ENCODE data around the gene MRS2. TPM values are rescaled to one million over a fixed set of nuclear protein-coding genes. Genes with fewer than 3 reads are reported as not detected.

The MRS2 gene
- polyA plus RNA-seq, 1 donor from 2014 or later, result 47.9 TPM

GRCh38 chr6:24394780-24395437 lies 7.8 kb upstream of the MRS2 start:
- TF ChIP-seq TAF1 (IDR thresholded peaks at IDR 0.05; ENCODE audit: low read depth) (no peak), RAD21 (conservative IDR thresholded peaks at IDR 0.05) (no peak), SMC3 (conservative IDR thresholded peaks at IDR 0.05; ENCODE audit: poor library complexity) (no peak), REST (IDR thresholded peaks at IDR 0.05; ENCODE audit: borderline replicate concordance) (no peak), EZH2 (IDR thresholded peaks at IDR 0.05; ENCODE audit: borderline replicate concordance, insufficient read depth, low read length, poor library complexity, severe bottlenecking) (no peak), POLR2AphosphoS5 (IDR thresholded peaks at IDR 0.05) (no peak), MXI1 (conservative IDR thresholded peaks at IDR 0.05; ENCODE audit: poor library complexity, severe bottlenecking) (no peak), EP300 (conservative IDR thresholded peaks at IDR 0.05; ENCODE audit: poor library complexity, severe bottlenecking) (no peak)
- TF ChIP-seq, protein P1, sequence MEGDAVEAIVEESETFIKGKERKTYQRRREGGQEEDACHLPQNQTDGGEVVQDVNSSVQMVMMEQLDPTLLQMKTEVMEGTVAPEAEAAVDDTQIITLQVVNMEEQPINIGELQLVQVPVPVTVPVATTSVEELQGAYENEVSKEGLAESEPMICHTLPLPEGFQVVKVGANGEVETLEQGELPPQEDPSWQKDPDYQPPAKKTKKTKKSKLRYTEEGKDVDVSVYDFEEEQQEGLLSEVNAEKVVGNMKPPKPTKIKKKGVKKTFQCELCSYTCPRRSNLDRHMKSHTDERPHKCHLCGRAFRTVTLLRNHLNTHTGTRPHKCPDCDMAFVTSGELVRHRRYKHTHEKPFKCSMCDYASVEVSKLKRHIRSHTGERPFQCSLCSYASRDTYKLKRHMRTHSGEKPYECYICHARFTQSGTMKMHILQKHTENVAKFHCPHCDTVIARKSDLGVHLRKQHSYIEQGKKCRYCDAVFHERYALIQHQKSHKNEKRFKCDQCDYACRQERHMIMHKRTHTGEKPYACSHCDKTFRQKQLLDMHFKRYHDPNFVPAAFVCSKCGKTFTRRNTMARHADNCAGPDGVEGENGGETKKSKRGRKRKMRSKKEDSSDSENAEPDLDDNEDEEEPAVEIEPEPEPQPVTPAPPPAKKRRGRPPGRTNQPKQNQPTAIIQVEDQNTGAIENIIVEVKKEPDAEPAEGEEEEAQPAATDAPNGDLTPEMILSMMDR (IDR thresholded peaks at IDR 0.05; ENCODE audit: poor library complexity, severe bottlenecking), result no peak
- no peak overlapping the region for H2AFZ ChIP-seq (ENCODE audit: low read depth, low read length)
- no peak overlapping the region for H3K4me2 ChIP-seq (ENCODE audit: low read length)

DNA sequence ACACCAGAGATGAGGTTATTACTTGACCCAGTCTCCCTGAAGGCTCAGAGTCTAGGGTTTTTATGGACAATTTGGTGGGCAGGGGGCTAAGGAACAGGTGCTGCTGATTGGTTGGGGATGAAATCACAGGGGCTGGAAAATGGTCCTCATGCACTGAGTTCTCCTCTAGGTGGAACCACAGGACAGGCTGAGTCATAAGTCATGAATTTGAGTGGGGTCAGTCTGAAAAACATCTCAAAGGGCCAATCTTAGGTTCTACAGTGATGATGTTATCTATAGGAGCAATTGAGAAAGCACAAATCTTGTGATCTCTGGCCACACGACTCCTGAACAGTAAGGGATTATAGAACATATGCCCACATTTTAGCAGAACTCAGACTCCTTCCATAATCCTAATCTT lies 5.9 kb upstream of the MRS2 start:
- H3K27ac ChIP-seq (ENCODE audit: low read length), result no peak overlapping the region

More at GRCh38 chr6:24394780-24395437, 7.8 kb upstream of the MRS2 start:
- H3K4me3 ChIP-seq (ENCODE audit: low read length), result no peak overlapping the region
- no peaks in the 10 kb centered on the region for H3K9me3 ChIP-seq (ENCODE audit: low read length)
- H3K9me2 ChIP-seq (ENCODE audit: insufficient read depth, low read length), result no peaks in the 10 kb centered on the region
- H4K20me1 ChIP-seq (ENCODE audit: insufficient read depth), result no peaks in the 10 kb centered on the region
- H3K9ac ChIP-seq (ENCODE audit: low read length), result no peak overlapping the region
- no peaks in the 10 kb centered on the region for H3K79me2 ChIP-seq (replicated peaks; ENCODE audit: insufficient read depth, low read length)
- H3K27ac ChIP-seq (ENCODE audit: low read length), result no peak overlapping the region
- no peaks in the 10 kb centered on the region for H3F3A ChIP-seq (ENCODE audit: insufficient read depth, low read length, poor library complexity, severe bottlenecking)
- no peaks in the 10 kb centered on the region for H3K36me3 ChIP-seq (ENCODE audit: insufficient read depth, low read length)
- no peaks in the 10 kb centered on the region for H3K27me3 ChIP-seq (ENCODE audit: insufficient read depth, low read depth, low read length)

More for the DNA sequence above, 5.9 kb upstream of the MRS2 start:
- no peak for TF ChIP-seq POLR2AphosphoS5 (IDR thresholded peaks at IDR 0.05)
- TF ChIP-seq, protein P1 (IDR thresholded peaks at IDR 0.05; ENCODE audit: poor library complexity, severe bottlenecking), result no peak
- TF ChIP-seq RAD21 (conservative IDR thresholded peaks at IDR 0.05), result no peak
- no peak for TF ChIP-seq EZH2 (IDR thresholded peaks at IDR 0.05; ENCODE audit: borderline replicate concordance, insufficient read depth, low read length, poor library complexity, severe bottlenecking)
- TF ChIP-seq EP300 (conservative IDR thresholded peaks at IDR 0.05; ENCODE audit: poor library complexity, severe bottlenecking), result no peak
- TF ChIP-seq REST (IDR thresholded peaks at IDR 0.05; ENCODE audit: borderline replicate concordance), result no peak
- TF ChIP-seq TAF1 (IDR thresholded peaks at IDR 0.05; ENCODE audit: low read depth), result no peak
- TF ChIP-seq MXI1 (conservative IDR thresholded peaks at IDR 0.05; ENCODE audit: poor library complexity, severe bottlenecking), result no peak
- TF ChIP-seq SMC3 (conservative IDR thresholded peaks at IDR 0.05; ENCODE audit: poor library complexity), result no peak
- Histone ChIP-seq H2AFZ (ENCODE audit: low read depth, low read length) (no peak overlapping the region), H3K36me3 (ENCODE audit: insufficient read depth, low read length) (no peaks in the 10 kb centered on the region), H3K4me3 (ENCODE audit: low read length) (no peak overlapping the region), H4K20me1 (ENCODE audit: insufficient read depth) (no peaks in the 10 kb centered on the region), H3K79me2 (replicated peaks; ENCODE audit: insufficient read depth, low read length) (no peaks in the 10 kb centered on the region), H3F3A (ENCODE audit: insufficient read depth, low read length, poor library complexity, severe bottlenecking) (no peaks in the 10 kb centered on the region), H3K9me3 (ENCODE audit: low read length) (no peaks in the 10 kb centered on the region), H3K9me2 (ENCODE audit: insufficient read depth, low read length) (no peaks in the 10 kb centered on the region), H3K4me2 (ENCODE audit: low read length) (no peak overlapping the region), H3K27me3 (ENCODE audit: insufficient read depth, low read depth, low read length) (no peaks in the 10 kb centered on the region), H3K9ac (ENCODE audit: low read length) (no peak overlapping the region)
